NCI-H1694 treated with DMSO at 0.1 percent for 48 hours (cell line): ENCODE measurements around the gene FMO4.
"Not testable (repeated sequence)": the region's sequence is repeated elsewhere in the genome, so short reads cannot be mapped to it uniquely, and the experiment has no call there.

Experiments used
- DNase-seq: peaks from one replicate; lab custom pipeline; 2025; lab: John Stamatoyannopoulos, UW

Gene FMO4

DNA sequence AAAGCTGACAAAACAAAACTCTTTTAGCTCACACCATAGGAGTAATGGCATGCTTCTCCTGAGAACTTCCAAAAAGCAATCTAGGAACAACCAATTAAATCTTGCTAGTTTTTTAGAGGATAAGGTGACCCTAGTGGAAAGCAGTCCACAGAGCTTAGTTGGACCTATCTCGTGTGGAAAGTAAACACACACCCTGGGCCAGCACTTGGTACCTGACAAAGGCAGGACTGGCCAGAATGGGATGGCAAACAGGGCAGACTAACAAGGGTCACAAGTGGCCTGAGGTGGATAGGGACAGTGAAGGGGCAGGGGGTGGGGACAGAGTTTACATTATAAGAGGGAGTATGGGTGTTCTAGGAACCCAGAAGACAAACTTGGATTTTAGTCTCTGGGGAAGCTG, 22.0 kb downstream of the FMO4 start:
- DNase-seq: no peak

DNA sequence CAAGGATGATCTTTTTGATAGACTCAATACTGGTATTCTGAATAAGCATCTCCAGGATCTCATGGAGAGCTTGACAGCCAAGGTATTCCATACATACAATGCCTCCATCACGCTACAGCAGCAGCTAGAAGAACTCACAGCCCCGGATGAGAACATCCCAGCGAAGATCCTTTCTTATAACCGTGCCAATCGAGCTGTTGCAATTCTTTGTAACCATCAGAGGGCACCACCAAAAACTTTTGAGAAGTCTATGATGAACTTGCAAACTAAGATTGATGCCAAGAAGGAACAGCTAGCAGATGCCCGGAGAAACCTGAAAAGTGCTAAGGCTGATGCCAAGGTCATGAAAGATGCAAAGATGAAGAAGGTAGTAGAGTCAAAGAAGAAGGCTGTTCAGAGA, 25.4 kb downstream of the FMO4 start:
- DNase-seq: not testable (repeated sequence)

GRCh38 chr1:171343727-171344472, 29.9 kb downstream of the FMO4 start:
- DNase-seq: no peak

- DNase-seq: no peak
Measured at GRCh38 chr1:171344473-171344820, 30.5 kb downstream of the FMO4 start.

DNA sequence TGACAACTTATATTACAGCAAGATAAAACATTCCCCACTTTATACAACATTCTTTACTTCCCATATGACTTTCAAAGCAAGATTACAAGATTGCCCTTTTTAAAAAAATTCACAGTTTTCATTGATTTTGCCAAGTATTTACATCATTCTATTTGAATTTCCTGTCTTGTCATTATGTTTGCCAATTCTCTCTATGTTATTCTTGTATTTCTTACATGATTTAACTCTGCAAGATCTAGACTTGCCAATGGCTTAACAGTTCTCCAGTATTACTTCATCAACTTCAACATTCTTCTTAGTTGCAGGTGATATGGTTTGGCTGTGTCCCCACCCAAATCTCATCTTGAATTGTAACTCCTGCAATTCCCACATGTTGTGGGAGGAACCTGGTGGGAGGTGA, 31.6 kb downstream of the FMO4 start:
- DNase-seq: no peak

- no peak for DNase-seq
Measured at GRCh38 chr1:171346881-171347280, 32.9 kb downstream of the FMO4 start.

GRCh38 chr1:171350594-171350993, 36.6 kb downstream of the FMO4 start:
- DNase-seq: no peak

GRCh38 chr1:171351961-171352360, 38.0 kb downstream of the FMO4 start:
- DNase-seq: no peak

- no peak for DNase-seq
Measured at GRCh38 chr1:171352554-171352953, 38.6 kb downstream of the FMO4 start.

GRCh38 chr1:171355727-171356126, 41.7 kb downstream of the FMO4 start:
- DNase-seq: no peak

- no peak for DNase-seq
Measured at GRCh38 chr1:171357179-171357578, 43.2 kb downstream of the FMO4 start.

- DNase-seq: not testable (repeated sequence)
Measured at GRCh38 chr1:171359355-171359648, 45.3 kb downstream of the FMO4 start.

- DNase-seq: not testable (repeated sequence)
Measured at GRCh38 chr1:171359731-171360527, 45.9 kb downstream of the FMO4 start.

GRCh38 chr1:171366085-171366484, 52.1 kb downstream of the FMO4 start:
- DNase-seq: no peak

DNA sequence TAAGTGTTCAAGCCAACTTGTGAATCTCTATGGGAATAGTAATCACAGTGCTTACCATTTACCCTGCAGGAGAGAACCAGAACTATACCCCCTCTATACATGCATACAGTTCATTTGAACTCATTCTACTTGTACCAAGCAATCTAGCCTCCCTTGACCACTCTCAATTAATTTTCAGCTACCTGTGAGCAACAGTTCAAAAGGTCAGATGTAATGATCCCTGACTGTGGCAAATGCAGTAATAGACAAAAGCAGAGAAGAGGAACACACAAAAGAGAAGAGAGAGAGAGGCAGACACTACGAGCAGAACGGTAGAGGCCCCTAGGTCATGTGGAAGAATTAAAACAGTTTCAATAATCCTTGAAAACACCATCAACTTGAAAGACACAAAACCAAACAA, 52.8 kb downstream of the FMO4 start:
- DNase-seq: no peak

- no peak for DNase-seq
Measured at GRCh38 chr1:171367436-171367835, 53.5 kb downstream of the FMO4 start.

- no peak for DNase-seq
Measured at GRCh38 chr1:171372418-171373084, 58.6 kb downstream of the FMO4 start.

- peak; percentile 5 for DNase-seq
Measured at GRCh38 chr1:171373357-171374122, 59.6 kb downstream of the FMO4 start.

DNA sequence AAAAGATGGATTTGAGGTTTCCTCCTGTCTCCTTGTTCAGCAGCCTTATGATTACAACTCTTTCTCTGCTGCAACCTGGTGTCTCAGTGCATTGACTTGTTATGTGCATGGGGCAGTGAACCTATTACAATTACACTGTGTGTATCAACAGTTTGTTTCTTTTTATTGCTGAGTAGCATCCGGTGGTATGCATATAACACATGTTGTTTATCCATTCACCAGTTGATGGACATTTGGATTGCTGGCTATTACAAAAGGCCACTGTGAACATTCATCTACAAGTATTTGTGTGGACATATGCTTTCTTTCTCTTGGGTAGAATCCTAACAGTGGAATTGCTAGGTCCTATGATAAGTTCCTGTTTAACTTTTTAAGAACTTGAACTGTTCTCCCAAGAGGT, 65.9 kb downstream of the FMO4 start:
- no peak for DNase-seq

DNA sequence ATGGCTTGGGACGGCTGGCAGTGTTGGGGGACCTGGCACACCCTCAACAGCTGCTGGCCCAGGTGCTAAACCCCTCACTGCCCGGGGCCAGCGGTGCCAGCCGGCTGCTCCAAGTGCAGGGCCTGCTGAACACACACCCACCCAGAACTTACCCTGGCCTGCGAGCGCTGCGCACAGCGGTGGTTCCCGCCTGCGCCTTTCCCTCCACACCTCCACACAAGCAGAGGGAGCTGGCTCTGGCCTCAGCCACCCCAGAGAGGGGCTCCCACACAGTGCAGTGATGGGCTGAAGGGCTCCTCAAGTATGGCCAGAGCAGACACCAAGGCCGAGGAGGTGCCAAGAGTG, 67.9 kb downstream of the FMO4 start:
- DNase-seq: no peak

GRCh38 chr1:171384496-171384895, 70.5 kb downstream of the FMO4 start:
- DNase-seq: no peak

DNA sequence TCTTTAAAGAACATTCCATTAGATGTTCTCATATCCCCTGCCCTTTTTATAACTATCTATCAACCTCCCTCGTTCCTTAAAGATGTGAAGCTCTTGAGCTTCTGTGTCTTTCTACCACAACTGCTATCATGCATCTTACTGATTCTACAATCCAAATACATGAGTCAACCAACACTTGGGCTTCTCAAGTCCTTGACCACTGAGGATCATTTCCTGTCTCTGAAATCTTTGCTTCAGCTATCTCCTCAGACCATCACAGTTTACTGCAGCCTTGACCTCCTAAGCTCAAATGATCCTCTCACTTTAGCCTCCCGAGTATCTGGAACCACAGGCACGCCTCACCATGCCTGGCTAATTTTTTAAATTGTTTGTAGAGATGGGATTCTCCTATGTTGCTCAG, 75.2 kb downstream of the FMO4 start:
- no peak for DNase-seq

GRCh38 chr1:171390740-171391139, 76.8 kb downstream of the FMO4 start:
- DNase-seq: not testable (repeated sequence)
